OCI-LY3 (cell line): ENCODE data around the gene FLOT1.

Experiments
- EZH2phosphoT487 ChIP-seq: fragments of 200-600 bp; shearing (Covaris generic); IDR thresholded peaks from 2 replicates; pipeline ENCODE4 v1.6.1; 2018; ENCODE audit warnings: antibody characterized with exemption, mixed run types, low read depth
- TF ChIP-seq, protein P1 (sequence below): fragments of 200-600, 300-600 bp; sonication (generic); IDR thresholded peaks from 2 replicates; pipeline ENCODE4 v1.5.1; 2014; ENCODE audit warnings: antibody characterized with exemption, low read length, low read depth

DNA sequence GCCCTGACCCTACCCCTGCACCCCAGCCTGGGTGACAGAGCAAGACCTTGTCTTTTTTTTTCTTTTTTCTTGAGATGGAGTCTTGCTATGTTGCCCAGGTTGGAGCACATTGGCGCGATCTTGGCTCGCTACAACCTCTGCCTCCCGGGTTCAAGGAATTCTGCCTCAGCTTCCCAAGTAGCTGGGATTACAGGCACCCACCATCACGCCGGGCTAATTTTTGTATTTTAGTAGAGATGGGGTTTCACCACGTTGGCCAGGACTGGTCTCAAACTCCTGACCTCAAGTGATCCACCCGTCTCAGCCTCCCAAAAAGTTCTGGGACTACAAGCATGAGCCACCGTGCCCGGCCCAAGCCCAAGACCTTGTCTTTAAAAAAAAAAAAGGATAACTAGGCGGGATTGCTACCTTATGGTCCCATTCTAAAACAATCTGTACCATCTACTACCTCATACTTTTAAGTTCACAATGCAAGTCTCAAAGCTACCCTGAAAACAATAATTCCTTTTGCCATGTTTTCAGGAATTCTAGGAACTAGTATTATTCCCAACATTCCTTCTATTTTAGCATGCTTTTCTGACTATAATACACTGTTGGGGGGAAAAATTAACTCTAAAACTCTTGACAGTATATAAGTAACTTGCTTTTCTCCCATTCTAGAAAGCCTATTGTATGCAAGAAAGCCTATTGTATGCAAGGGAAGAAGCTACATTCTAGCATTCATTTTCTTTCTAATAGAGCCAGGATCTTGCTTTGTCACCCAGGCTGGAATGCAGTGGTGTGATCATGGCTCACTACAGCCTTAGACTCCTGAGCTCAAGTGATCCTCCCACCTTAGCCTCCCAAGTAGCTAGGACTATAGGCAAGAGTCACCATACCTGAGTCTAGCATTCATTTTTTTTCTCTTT, 15.7 kb downstream of the FLOT1 start:
- TF ChIP-seq, protein P1, sequence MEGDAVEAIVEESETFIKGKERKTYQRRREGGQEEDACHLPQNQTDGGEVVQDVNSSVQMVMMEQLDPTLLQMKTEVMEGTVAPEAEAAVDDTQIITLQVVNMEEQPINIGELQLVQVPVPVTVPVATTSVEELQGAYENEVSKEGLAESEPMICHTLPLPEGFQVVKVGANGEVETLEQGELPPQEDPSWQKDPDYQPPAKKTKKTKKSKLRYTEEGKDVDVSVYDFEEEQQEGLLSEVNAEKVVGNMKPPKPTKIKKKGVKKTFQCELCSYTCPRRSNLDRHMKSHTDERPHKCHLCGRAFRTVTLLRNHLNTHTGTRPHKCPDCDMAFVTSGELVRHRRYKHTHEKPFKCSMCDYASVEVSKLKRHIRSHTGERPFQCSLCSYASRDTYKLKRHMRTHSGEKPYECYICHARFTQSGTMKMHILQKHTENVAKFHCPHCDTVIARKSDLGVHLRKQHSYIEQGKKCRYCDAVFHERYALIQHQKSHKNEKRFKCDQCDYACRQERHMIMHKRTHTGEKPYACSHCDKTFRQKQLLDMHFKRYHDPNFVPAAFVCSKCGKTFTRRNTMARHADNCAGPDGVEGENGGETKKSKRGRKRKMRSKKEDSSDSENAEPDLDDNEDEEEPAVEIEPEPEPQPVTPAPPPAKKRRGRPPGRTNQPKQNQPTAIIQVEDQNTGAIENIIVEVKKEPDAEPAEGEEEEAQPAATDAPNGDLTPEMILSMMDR: no peak
- TF ChIP-seq EZH2phosphoT487: no peak
